ENCODE data around the gene RIBC2. TPM values are rescaled to one million over a fixed set of nuclear protein-coding genes. Genes with fewer than 3 reads are reported as not detected.
A peak's percentile ranks its signal among the peaks of the same experiment; 100 is the strongest.
"Not testable (repeated sequence)": the region's sequence is repeated elsewhere in the genome, so short reads cannot be mapped to it uniquely, and the experiment has no call there.

RIBC2 gene
- total RNA-seq, 2 experiments from 2014 or later: 7.3 to 7.8 TPM

- no peaks in the 10 kb centered on the region for H3K9me3 Mint-ChIP-seq
- H3K4me3 Mint-ChIP-seq: no peak overlapping the region
- H3K27ac Mint-ChIP-seq: no peak overlapping the region
- H3K36me3 Mint-ChIP-seq (ENCODE audit: low read depth): peaks cover 8% of the 10 kb centered on the region
- ChIA-PET POLR2A (no interaction called here), CTCF (no interaction called here)
- H3K27me3 Mint-ChIP-seq: no peaks in the 10 kb centered on the region
- no peak for DNase-seq
- H3K4me1 Mint-ChIP-seq: no peaks in the 10 kb centered on the region
These were observed 15.2 kb downstream of the RIBC2 start for GRCh38 chr22:45428391-45429385.

- peaks cover 8% of the 10 kb centered on the region for H3K36me3 Mint-ChIP-seq (ENCODE audit: low read depth)
- no peaks in the 10 kb centered on the region for H3K9me3 Mint-ChIP-seq
- H3K27ac Mint-ChIP-seq: no peak overlapping the region
- no peaks in the 10 kb centered on the region for H3K4me1 Mint-ChIP-seq
- POLR2A ChIA-PET: no interaction called here
- CTCF ChIA-PET: no interaction called here
- no peak for DNase-seq
- H3K4me3 Mint-ChIP-seq: no peak overlapping the region
- H3K27me3 Mint-ChIP-seq: no peaks in the 10 kb centered on the region
These were observed 15.9 kb downstream of the RIBC2 start for GRCh38 chr22:45429424-45429823.

GRCh38 chr22:45429981-45430775 is 16.7 kb downstream of the RIBC2 start:
- peaks cover 8% of the 10 kb centered on the region for H3K36me3 Mint-ChIP-seq (ENCODE audit: low read depth)
- no peak overlapping the region for H3K4me3 Mint-ChIP-seq
- POLR2A ChIA-PET: no interaction called here
- H3K9me3 Mint-ChIP-seq: no peaks in the 10 kb centered on the region
- DNase-seq: no peak
- CTCF ChIA-PET: no interaction called here
- H3K4me1 Mint-ChIP-seq: no peaks in the 10 kb centered on the region
- no peaks in the 10 kb centered on the region for H3K27me3 Mint-ChIP-seq
- no peak overlapping the region for H3K27ac Mint-ChIP-seq

- H3K27me3 Mint-ChIP-seq: no peaks in the 10 kb centered on the region
- H3K36me3 Mint-ChIP-seq (ENCODE audit: low read depth): peaks cover 8% of the 10 kb centered on the region
- ChIA-PET POLR2A (no interaction called here), CTCF (no interaction called here)
- H3K9me3 Mint-ChIP-seq: no peaks in the 10 kb centered on the region
- H3K27ac Mint-ChIP-seq: no peak overlapping the region
- H3K4me1 Mint-ChIP-seq: peaks cover 6% of the 10 kb centered on the region
- no peak overlapping the region for H3K4me3 Mint-ChIP-seq
- no peak for DNase-seq
These were observed 17.4 kb downstream of the RIBC2 start for GRCh38 chr22:45430871-45431270.

GRCh38 chr22:45434981-45435380 is 21.5 kb downstream of the RIBC2 start:
- no peaks in the 10 kb centered on the region for H3K36me3 Mint-ChIP-seq (ENCODE audit: low read depth)
- H3K4me1 Mint-ChIP-seq: peaks cover 8% of the 10 kb centered on the region
- no peaks in the 10 kb centered on the region for H3K27me3 Mint-ChIP-seq
- CTCF ChIA-PET: no interaction called here
- no peak for DNase-seq
- POLR2A ChIA-PET: no interaction called here
- H3K4me3 Mint-ChIP-seq: no peak overlapping the region
- no peak overlapping the region for H3K27ac Mint-ChIP-seq
- H3K9me3 Mint-ChIP-seq: no peaks in the 10 kb centered on the region

- no peaks in the 10 kb centered on the region for H3K36me3 Mint-ChIP-seq (ENCODE audit: low read depth)
- peaks cover 11% of the 10 kb centered on the region for H3K4me1 Mint-ChIP-seq
- POLR2A ChIA-PET: no interaction called here
These were observed 22.1 kb downstream of the RIBC2 start for GRCh38 chr22:45435544-45436139.

GRCh38 chr22:45436871-45437517 is 23.5 kb downstream of the RIBC2 start:
- DNase-seq; H3K4me3 Mint-ChIP-seq; H3K9me3 Mint-ChIP-seq; H3K36me3 Mint-ChIP-seq (ENCODE audit: low read depth); H3K27me3 Mint-ChIP-seq; POLR2A ChIA-PET; H3K27ac Mint-ChIP-seq: not testable (repeated sequence)
- CTCF ChIA-PET: interaction anchor here (0.7 to 1.6 kb wide), 9 partner anchors 23 to 190 kb away, joined by 3 to 7 read pairs (median 3); no protein-coding TSS in a partner anchor
- H3K4me1 Mint-ChIP-seq: peaks cover 18% of the 10 kb centered on the region

More at GRCh38 chr22:45435544-45436139, 22.1 kb downstream of the RIBC2 start:
- Mint-ChIP-seq H3K27me3 (no peaks in the 10 kb centered on the region), H3K9me3 (no peaks in the 10 kb centered on the region), H3K27ac (no peak overlapping the region), H3K4me3 (no peak overlapping the region)
- CTCF ChIA-PET: no interaction called here
- DNase-seq: peak; percentile 83

GRCh38 chr22:45438336-45438735 is 24.8 kb downstream of the RIBC2 start:
- Mint-ChIP-seq H3K27me3 (peaks cover 2% of the 10 kb centered on the region), H3K27ac (no peak overlapping the region), H3K4me1 (peaks cover 18% of the 10 kb centered on the region), H3K36me3 (ENCODE audit: low read depth) (no peaks in the 10 kb centered on the region), H3K4me3 (no peak overlapping the region), H3K9me3 (no peaks in the 10 kb centered on the region)
- POLR2A ChIA-PET: no interaction called here
- CTCF ChIA-PET: interaction anchor here (1.1 to 1.6 kb wide), 2 partner anchors 166 to 171 kb away, joined by 3 to 6 read pairs; no protein-coding TSS in a partner anchor
- no peak for DNase-seq

- peak overlapping the region; percentile 13 for H3K4me3 Mint-ChIP-seq
- H3K36me3 Mint-ChIP-seq (ENCODE audit: low read depth); POLR2A ChIA-PET; H3K9me3 Mint-ChIP-seq; H3K27me3 Mint-ChIP-seq; DNase-seq; H3K27ac Mint-ChIP-seq: not testable (repeated sequence)
- H3K4me1 Mint-ChIP-seq: peaks cover 14% of the 10 kb centered on the region
- CTCF ChIA-PET: interaction anchor here (0.9 to 1.4 kb wide), 3 partner anchors 8 to 173 kb away, joined by 3 read pairs; no protein-coding TSS in a partner anchor
These were observed 27.2 kb downstream of the RIBC2 start for GRCh38 chr22:45440688-45441087.

GRCh38 chr22:45441138-45441537 is 27.6 kb downstream of the RIBC2 start:
- H3K27me3 Mint-ChIP-seq: peaks cover 2% of the 10 kb centered on the region
- peak; percentile 39 for DNase-seq
- POLR2A ChIA-PET: no interaction called here
- H3K36me3 Mint-ChIP-seq (ENCODE audit: low read depth): no peaks in the 10 kb centered on the region
- H3K9me3 Mint-ChIP-seq: no peaks in the 10 kb centered on the region
- H3K27ac Mint-ChIP-seq: no peak overlapping the region
- CTCF ChIA-PET: interaction anchor here (0.9 to 1.4 kb wide), 3 partner anchors 9 to 174 kb away, joined by 3 read pairs; no protein-coding TSS in a partner anchor
- peak overlapping the region; percentile 13 for H3K4me3 Mint-ChIP-seq
- H3K4me1 Mint-ChIP-seq: peaks cover 12% of the 10 kb centered on the region

- H3K36me3 Mint-ChIP-seq (ENCODE audit: low read depth): no peaks in the 10 kb centered on the region
- CTCF ChIA-PET: interaction anchor here (1.4 kb wide), 1 partner anchor 10 kb away, joined by 3 read pairs; no protein-coding TSS in a partner anchor
- H3K9me3 Mint-ChIP-seq: no peaks in the 10 kb centered on the region
- DNase-seq: no peak
- POLR2A ChIA-PET: interaction anchor here (1.2 kb wide), 1 partner anchor 29 kb away, joined by 3 read pairs; the partner anchor contains the start of genes RIBC2 and SMC1B
- peaks cover 12% of the 10 kb centered on the region for H3K4me1 Mint-ChIP-seq
- H3K27me3 Mint-ChIP-seq: peaks cover 4% of the 10 kb centered on the region
- H3K4me3 Mint-ChIP-seq: no peak overlapping the region
- no peak overlapping the region for H3K27ac Mint-ChIP-seq
These were observed 28.6 kb downstream of the RIBC2 start for GRCh38 chr22:45442116-45442515.

- peaks cover 4% of the 10 kb centered on the region for H3K27me3 Mint-ChIP-seq
- ChIA-PET CTCF (no interaction called here), POLR2A (no interaction called here)
- H3K4me1 Mint-ChIP-seq: peaks cover 12% of the 10 kb centered on the region
- H3K27ac Mint-ChIP-seq: no peak overlapping the region
- DNase-seq: no peak
- no peaks in the 10 kb centered on the region for H3K36me3 Mint-ChIP-seq (ENCODE audit: low read depth)
- no peaks in the 10 kb centered on the region for H3K9me3 Mint-ChIP-seq
- H3K4me3 Mint-ChIP-seq: no peak overlapping the region
These were observed 30.7 kb downstream of the RIBC2 start for GRCh38 chr22:45444168-45444567.

Measured in activated CD4-positive, alpha-beta memory T cell treated with anti-CD3 and anti-CD28 coated beads, Interleukin-2, amount 10 ng/mL, durations not matched to agents 7 days and 5 days (primary cell).